Neural progenitor cell (in vitro differentiated cells): ENCODE measurements around the gene NCKAP5.

Experiments used
- CTCF ChIP-seq: fragments of 200-600 bp; sonication (generic); IDR thresholded peaks from 2 replicates; pipeline ENCODE4 v1.5.1; 2017; ENCODE audit warnings: antibody characterized with exemption, mild to moderate bottlenecking
- EZH2phosphoT487 ChIP-seq: fragments of 200-600 bp; sonication (generic); IDR thresholded peaks from 2 replicates; pipeline ENCODE4 v1.6.1; 2017; ENCODE audit warnings: antibody characterized with exemption

- TF ChIP-seq CTCF (no peak), EZH2phosphoT487 (no peak)
These were observed 26.9 kb downstream of the NCKAP5 start for GRCh38 chr2:133541376-133541775.
